Osteocyte (in vitro differentiated cells): ENCODE data around the gene CEMIP. TPM values are rescaled to one million over a fixed set of nuclear protein-coding genes. Genes with fewer than 3 reads are reported as not detected.

Experiments
- DNase-seq: peaks from one replicate; pipeline ENCODE4 v3.0.0; 2021; ENCODE audit warnings: mixed read lengths; ENCODE audit not compliant: unreplicated experiment; ENCODE audit errors: extremely low spot score
- H3K27ac Mint-ChIP-seq: one replicate; pipeline ENCODE4 v1.8.0; 2021; ENCODE audit warnings: mild to moderate bottlenecking, mixed read lengths; ENCODE audit not compliant: unreplicated experiment
- H3K27me3 Mint-ChIP-seq: one replicate; pipeline ENCODE4 v1.8.0; 2021; ENCODE audit warnings: mixed read lengths; ENCODE audit not compliant: unreplicated experiment
- H3K36me3 Mint-ChIP-seq: one replicate; pipeline ENCODE4 v1.8.0; 2021; ENCODE audit warnings: mixed read lengths; ENCODE audit not compliant: unreplicated experiment
- H3K4me1 Mint-ChIP-seq: one replicate; pipeline ENCODE4 v1.8.0; 2021; ENCODE audit warnings: mixed read lengths; ENCODE audit not compliant: unreplicated experiment
- H3K4me3 Mint-ChIP-seq: one replicate; pipeline ENCODE4 v1.8.0; 2021; ENCODE audit warnings: mild to moderate bottlenecking, moderate library complexity, mixed read lengths; ENCODE audit not compliant: unreplicated experiment
- H3K9me3 Mint-ChIP-seq: one replicate; pipeline ENCODE4 v1.8.0; 2021; ENCODE audit warnings: mixed read lengths; ENCODE audit not compliant: unreplicated experiment
- CTCF ChIP-seq: fragments of 200-600 bp; sonication (generic); IDR thresholded peaks from 2 replicates; pipeline ENCODE4 v1.5.0; 2021; ENCODE audit warnings: antibody characterized with exemption, mild to moderate bottlenecking, moderate library complexity
- total RNA-seq: library from RNA; stranded (reverse); gene quantifications from 2 replicates; pipeline ENCODE4 v1.2.1, GENCODE V29; 2021

CEMIP gene
- total RNA-seq, 1 donor from 2014 or later = 445 TPM

GRCh38 chr15:80916056-80916455, 136.9 kb downstream of the CEMIP start:
- Mint-ChIP-seq H3K4me3 (no peak overlapping the region), H3K36me3 (peaks cover 75% of the 10 kb centered on the region), H3K27ac (peak overlapping the region; percentile 16), H3K4me1 (peaks cover 4% of the 10 kb centered on the region), H3K27me3 (no peaks in the 10 kb centered on the region), H3K9me3 (no peaks in the 10 kb centered on the region)
- no peak for TF ChIP-seq CTCF
- DNase-seq = no peak

GRCh38 chr15:80918196-80918783, 139.1 kb downstream of the CEMIP start:
- Mint-ChIP-seq H3K4me3 (no peak overlapping the region), H3K4me1 (no peaks in the 10 kb centered on the region), H3K27ac (peak overlapping the region; percentile 7), H3K36me3 (peaks cover 76% of the 10 kb centered on the region), H3K9me3 (no peaks in the 10 kb centered on the region), H3K27me3 (no peaks in the 10 kb centered on the region)
- TF ChIP-seq CTCF = no peak
- no peak for DNase-seq

GRCh38 chr15:80920271-80920699, 141.1 kb downstream of the CEMIP start:
- no peaks in the 10 kb centered on the region for H3K9me3 Mint-ChIP-seq
- H3K27me3 Mint-ChIP-seq = no peaks in the 10 kb centered on the region
- no peak for DNase-seq
- H3K4me1 Mint-ChIP-seq = no peaks in the 10 kb centered on the region
- no peak overlapping the region for H3K27ac Mint-ChIP-seq
- no peak for TF ChIP-seq CTCF
- no peak overlapping the region for H3K4me3 Mint-ChIP-seq
- H3K36me3 Mint-ChIP-seq = peaks cover 80% of the 10 kb centered on the region

- H3K4me1 Mint-ChIP-seq = peaks cover 2% of the 10 kb centered on the region
Observed at GRCh38 chr15:80921736-80922410, 142.7 kb downstream of the CEMIP start.

More at GRCh38 chr15:80921736-80922410, 142.7 kb downstream of the CEMIP start:
- Mint-ChIP-seq H3K36me3 (peaks cover 77% of the 10 kb centered on the region), H3K4me3 (no peak overlapping the region), H3K9me3 (no peaks in the 10 kb centered on the region), H3K27me3 (no peaks in the 10 kb centered on the region), H3K27ac (no peak overlapping the region)
- DNase-seq = no peak
- TF ChIP-seq CTCF = no peak
